ENCODE results near the gene LMO4.

- TF ChIP-seq CTCF (IDR thresholded peaks at IDR 0.05; ENCODE audit: low read depth, low read length) (no peak), EZH2phosphoT487 (IDR thresholded peaks at IDR 0.05; ENCODE audit: low read depth) (no peak)
These were observed 64.9 kb downstream of the LMO4 start for GRCh38 chr1:87393445-87394085.
